GM18498 (cell line): ENCODE data around the gene DNAJB6.

ENCODE experiments used
- ATAC-seq: cut with Tn5 transposase; IDR thresholded peaks from one replicate; pipeline ENCODE4 v1.9.1; 2021; ENCODE audit warnings: mild to moderate bottlenecking, moderate library complexity; ENCODE audit not compliant: unreplicated experiment

The DNAJB6 gene

DNA sequence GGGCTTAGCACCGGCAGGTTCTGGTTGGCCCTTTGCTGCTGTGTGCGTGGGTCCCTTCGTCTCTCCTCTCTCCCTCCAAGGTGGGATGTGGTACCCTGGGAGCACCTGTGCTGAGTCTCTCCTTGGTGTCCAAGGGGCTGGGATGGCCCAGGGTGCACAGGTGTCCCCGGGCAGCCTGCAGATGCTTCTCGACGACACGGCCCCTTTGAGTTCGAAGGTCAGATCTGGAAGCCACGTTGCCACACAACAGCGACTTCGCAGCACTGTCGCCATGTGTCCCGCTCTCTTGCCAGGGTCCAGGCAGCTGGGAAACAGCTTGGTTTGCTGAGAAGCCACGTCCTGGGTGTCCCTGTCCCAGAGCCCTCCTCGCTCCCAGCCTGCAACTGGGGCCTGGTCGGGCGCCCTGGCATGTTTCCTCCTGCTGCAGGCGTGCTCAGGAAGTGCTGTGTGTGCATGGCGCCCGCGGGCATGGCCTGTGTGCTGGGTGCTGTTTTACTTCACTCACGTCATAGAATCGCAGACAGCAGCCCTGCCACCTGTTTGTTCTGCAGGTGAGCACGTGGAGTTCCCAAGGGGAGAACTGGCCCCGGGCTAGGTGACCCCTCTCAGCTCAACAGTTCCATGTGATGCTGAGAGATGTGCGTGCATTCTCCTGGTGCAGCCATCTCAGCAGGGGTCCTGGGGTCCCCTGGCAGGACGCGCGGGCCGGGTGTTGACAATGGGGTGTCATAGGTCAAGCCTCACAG lies 70.9 kb downstream of the DNAJB6 start:
- no peak for ATAC-seq

DNA sequence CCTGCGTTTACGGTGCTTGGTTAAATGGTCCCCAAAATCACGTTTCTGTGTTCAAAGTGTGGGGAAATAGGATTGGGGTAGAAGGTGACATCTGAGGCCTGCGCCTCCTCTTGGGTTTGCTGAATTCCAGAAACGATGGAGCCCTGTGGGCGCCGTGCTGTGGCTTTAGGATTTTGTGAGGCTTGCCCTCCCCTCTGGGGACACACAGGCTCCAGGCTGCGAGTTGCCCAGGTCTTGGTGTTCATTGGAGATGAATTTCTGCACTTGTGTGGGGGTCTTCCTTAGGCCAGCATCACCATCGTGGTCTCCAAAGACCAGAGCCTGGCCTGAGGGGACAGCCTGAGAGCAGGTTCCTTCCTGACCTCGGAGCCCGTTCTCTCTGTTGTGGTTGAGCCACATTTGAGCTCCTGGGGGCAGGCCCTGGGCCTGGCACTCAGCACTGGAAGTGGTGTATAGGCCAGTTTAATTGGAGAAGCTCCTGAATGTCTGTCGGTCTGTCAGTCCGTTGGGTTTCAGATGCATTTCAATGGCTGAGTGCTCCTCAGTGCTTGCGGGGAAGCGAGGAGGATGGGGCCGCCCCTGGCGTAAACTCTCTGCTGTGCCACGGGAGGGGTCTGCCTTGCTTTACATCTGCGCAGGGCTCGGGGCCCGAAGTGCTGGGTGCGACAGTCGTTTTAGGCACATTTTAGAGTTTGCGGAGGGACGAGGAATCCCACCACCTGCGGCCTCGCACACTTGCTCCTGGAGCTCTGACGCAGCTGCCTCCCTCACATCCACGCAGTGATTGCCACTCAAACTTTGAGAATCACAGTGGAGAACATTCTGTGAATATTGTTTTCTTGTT lies 71.7 kb downstream of the DNAJB6 start:
- no peak for ATAC-seq

DNA sequence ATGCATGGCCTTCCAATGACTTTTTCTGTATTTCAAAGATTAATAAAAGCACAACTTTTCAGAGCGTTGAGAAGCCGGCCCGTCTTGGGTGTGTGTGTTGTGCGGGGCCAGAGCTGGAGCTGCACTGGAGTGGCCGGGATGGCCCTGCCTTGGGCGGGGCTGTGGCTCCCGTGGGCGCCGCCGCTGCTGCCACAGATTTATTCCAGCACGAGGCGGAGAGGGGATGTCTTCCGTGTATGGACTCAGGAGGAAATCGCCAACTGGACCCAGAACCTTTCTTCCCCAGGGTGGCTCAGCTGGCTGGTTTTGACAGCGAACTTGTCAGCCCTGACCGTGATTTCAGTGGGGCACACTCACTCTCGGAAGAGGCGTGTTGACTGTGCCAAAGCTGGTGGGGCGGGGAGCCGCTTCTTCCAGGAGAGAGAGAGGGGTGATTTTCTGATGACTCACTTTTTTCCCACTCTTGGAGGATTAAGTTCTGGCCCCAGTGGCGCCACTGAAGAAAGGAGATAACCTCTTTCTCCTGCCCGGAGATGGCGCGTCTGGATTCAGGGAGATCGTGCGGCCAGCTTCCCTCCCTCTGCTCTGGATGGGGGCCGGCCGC lies 72.4 kb downstream of the DNAJB6 start:
- ATAC-seq: no peak

DNA sequence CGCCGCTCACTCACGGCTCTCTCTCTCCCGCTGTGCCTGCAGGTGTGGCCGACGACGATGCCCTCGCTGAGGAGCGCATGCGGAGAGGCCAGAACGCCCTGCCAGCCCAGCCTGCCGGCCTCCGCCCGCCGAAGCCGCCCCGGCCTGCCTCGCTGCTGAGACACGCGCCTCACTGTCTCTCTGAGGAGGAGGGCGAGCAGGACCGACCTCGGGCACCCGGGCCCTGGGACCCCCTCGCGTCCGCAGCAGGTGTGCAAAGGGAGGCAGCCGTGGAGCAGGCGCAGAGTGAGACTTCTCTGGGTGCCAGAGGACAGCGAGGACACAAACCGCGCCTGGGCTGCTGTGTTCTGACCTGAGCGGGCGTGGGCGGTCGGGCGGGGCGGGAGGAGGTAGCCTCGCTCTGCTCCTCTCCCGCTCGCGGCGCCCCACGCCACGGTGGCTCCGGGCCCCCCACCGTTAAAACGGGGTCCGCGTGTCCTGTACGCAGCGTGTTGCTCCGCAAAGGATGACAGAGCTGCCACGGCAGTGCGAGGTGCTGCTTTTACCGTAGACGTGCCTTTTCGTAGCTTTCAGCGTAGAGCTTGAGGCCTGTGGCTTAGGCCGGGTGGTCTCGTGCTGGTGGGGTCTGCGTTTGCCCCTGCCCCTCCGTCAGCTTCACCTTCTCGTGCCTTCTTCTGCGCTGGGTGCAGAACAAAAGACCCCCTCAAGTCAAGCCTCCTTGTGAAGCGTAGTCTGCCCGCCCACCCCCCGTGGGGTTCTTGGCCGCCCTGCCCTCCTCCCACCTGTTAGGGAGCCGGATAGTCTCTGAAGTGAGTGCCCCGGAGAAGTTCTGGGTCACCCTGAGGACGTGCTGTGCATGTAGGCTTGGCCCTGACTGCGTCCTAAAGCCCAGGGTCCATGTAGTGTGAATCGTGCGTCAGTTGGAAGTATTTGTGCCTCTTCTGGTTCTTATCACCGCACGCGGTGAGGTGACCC lies 73.2 kb downstream of the DNAJB6 start:
- no peak for ATAC-seq

DNA sequence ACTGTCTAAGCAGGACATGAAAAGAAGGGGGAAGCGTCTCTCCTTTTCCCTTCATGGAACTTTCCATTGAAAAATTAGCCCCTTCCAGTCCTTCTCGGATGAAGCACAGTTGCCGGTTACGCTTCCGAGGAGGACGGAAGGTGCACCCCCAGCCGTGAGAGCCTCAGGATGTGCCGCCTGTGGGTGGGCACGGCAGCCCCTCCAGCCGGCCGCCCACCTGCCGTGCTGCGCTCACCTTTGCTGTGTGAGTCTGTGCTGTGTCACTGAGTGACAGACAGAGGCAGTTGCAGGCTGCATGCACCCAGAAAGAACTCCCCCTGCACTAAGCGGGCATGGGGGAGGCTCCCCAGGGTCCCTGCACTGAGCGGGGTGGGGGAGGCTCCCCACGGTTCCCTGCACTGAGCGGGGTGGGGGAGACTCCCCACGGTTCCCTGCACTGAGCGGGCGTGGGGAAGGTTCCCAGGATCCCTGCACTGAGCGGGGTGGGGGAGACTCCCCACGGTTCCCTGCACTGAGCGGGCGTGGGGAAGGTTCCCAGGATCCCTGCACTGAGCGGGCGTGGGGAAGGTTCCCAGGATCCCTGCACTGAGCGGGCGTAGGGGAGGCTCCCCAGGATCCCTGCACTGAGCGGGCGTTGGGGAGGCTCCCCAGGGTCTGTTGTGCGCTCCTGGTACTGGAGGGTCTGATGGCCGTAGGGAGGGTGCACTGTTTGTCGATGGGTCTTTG lies 74.2 kb downstream of the DNAJB6 start:
- no peak for ATAC-seq

DNA sequence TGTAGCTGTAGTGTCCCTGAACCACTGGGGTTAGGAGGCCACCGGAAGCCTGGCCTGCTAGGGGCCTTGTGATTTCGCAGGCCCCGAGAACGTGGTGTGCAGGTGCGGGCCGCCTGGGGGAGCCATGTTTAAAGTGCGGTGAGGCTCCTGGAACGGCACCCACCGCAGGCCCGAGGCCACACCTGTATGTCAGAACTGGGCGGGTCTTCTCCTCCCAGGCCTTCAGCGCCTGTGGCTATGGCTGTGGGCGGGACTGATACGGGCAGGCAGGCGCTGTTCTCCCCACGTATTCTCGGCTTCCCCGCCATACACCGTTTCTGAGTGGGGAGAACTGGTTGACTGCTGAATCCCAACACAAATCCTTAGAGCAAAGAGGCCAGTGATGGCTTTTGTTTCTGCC lies 74.8 kb downstream of the DNAJB6 start:
- no peak for ATAC-seq

DNA sequence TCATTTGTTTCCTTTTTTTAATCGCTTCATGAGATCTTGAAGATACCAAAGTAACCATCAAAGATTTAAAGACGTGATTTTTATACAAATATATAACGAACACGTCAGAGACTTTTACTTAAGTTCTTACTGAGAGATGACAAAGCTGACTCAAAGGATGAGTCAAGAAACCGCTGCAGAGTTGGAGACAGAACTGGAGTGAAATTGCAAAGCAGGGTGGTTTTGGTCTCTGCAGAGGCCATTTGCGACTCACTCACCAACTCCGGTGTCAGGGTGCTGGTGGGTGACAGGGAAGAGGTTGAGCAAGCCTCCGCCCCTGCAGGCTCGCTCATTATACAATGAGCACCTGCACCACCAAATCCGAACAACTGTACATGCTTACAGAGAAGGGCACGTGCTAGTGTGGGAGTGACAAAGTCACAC lies 75.2 kb downstream of the DNAJB6 start:
- no peak for ATAC-seq

DNA sequence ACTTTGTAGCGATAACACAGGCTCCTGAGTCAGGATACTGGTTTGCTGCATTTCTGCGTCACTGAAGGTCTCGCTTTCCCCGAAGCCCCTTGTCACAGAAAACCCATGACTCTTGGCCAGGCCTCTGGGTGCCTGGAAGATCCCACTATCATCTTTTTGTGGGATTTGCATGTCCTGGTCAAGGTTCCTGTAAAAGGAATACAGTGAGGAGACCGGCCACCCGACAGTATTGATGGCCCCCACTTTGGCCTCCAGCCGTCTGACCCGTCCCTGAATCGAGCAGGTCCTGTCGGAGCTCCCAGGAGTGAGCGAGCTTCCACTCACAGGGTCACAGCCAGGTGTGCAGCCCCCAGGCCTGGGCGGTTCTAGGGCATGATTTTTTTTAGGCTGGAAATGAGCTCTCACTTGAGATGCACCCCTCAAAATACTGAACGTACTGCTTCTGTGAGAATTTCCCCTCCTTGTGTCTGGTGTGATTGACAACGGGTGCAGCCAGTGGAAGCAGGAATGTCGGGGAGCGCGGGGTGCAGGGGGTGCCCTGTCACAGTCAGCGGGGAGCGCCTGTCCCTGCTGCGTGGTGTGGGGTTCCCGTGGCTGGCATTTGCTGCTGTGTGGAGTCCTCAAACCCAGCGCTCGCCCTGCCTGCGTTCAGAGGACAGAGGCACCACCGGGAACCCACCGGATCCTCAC lies 75.8 kb downstream of the DNAJB6 start:
- ATAC-seq: no peak

DNA sequence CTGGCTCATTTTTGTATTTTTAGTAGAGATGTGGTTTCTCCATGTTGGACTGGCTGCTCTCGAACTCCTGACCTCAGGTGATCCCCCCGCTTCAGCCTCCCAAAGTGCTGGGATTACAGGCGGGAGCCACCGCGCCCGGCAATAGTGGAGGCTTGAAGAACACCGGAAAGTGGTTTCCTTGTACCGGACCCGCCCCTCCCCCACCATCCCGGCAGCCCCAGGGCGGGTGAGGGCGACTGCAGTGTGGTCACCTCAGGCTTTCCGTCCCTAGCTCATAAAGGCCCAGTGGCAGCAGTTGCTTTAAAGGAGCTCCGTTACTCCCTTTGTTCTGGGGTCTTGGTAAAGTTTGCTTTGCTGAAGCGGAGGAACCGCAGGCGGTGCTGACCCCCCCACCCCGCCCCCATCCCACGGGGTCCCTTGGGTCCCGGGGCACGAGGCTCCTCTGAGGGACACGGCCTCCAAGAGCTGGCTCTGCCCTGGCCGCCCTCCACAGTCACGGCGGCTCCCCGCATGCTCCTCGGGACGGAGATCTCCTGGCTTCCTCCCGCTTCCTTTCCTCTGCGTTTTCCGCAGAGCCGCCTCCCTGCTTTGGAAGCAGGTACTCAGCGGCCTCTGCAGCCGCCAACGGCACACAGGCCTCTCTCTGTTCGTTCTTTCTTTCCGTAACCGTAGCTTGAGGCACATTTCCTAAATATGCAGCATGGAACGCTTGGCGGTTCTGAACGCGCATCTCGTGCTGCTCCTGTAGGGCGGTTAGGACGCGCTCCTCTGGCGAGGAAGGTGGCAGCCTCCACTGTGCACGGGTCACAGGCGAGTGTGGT lies 77.3 kb downstream of the DNAJB6 start:
- ATAC-seq: no peak

DNA sequence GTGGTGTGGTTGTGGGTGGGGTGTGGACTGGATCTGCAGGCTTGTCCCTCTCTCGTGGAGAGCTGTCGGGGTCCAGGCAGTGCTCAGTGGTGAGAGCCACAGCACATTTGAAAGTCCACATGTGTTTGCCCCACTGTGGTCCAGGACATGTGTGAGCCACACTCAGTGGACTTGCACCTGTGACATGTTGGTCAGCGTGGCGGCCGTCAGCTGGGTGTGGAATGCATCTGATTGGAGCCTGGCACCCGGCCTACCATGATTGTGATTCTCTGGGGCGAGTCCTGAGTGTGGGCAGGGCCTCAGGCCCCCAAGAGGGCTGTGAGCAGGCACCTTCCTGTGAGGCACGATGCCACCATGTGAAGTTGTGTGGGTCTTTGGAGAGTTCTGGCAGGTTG lies 77.9 kb downstream of the DNAJB6 start:
- no peak for ATAC-seq

DNA sequence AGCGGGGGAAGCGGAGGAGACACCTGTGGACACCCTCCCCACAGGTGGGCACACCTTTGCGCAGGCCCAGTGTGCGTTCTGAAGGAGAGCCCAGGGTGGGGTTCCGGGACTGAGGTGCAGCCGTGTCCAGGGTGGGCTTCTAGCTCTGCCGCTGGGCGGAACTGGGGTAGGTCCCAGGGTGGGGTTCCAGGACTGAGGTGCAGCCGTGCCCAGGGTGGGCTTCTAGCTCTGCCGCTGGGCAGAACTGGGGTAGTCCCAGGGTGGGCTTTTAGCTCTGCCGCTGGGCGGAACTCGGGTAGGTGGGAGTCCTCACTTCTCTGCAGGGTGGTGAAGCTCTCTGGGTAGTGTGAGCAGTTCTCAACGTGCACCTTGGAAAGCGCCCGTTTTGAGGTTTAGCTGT lies 78.7 kb downstream of the DNAJB6 start:
- no peak for ATAC-seq

DNA sequence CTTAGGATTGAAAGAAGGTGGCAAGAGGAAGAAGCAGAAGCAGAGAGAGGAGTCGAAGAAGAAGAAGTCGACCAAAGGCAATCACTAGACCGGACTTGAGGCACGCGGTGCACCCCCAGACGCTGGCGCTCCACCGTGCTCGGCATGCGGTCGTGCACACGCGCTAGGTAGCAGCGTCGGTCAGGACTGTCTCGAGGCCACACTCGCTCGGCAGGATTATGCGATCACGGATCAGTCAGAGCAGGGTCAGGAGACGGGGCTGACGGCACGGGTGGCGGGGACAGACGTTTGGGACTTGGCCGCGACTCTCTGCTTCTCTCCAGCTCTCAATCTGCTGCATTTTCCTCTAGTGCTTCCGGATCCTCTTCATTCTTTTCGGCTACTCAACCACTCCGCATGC lies 79.2 kb downstream of the DNAJB6 start:
- ATAC-seq: no peak

DNA sequence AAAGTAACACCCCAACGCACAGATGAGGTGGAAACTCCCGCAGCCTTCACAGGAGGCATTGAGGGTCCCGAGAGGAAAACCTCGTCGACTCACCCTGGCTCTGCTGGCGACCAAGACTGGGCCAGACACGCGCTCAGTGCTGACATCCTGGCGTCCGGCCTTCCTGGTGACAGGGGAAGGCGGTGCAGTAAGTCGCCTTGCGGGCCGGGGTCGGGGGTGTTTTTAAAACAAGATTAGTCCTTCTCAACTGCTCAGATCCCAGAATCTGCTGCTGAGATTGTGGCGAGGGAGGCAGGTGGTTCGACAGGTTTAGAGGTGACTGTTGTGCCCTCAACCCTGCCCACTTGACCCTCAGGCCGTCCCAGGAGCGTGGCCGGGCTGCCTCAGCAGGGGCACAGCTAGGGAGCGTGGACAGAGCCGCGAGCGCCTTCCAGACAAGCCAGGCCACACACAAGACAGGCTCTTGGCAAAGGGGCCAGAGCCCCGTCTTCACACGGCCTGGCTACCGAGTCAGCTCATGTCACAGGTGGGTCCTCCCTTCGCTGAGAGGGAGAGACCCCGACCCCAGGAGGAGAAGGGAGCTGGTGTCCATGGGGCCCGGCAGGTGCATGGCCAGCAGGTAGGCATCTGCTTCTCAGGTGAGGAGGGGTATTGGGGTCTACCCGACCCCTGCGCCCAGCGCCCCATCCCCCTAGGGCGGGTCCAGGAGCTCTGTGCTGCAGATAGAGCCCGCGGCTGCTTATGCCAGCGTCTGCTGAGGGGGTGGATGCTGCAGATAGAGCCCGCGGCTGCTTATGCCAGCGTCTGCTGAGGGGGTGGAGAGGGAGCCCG lies 81.6 kb downstream of the DNAJB6 start:
- ATAC-seq: no peak

DNA sequence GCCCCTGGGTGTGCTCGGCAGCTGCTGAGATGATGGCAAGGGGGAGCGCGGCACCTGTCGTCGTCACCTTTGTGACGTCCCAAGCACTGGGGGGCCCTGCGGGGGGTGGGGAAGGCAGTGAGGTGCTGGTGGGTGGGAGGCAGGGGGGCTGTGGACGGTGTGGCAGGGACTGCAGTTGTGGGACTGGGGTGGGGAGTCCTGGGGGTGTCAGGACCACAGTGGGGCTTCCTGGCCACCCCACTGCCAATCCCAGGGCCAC lies 82.2 kb downstream of the DNAJB6 start:
- no peak for ATAC-seq

DNA sequence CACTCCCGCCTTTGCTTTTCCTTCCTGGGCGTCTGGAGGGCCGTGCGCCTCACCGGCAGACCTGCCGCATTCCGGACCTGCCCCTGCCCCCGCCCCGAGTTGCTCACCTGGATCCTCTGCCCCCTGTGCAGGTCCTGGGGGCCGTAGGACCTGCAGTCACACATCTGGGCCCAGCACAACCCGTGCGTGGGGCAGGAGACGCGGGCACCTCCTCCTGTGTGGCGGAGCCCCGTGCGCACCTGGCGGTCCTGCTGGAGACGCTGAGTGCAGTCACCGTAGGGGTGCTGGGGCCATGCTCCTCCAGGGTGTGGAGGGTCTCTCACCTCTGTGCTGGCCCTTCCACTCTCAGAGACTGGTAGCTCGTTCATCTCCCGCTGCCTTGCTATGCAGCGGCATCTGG lies 85.5 kb downstream of the DNAJB6 start:
- no peak for ATAC-seq

DNA sequence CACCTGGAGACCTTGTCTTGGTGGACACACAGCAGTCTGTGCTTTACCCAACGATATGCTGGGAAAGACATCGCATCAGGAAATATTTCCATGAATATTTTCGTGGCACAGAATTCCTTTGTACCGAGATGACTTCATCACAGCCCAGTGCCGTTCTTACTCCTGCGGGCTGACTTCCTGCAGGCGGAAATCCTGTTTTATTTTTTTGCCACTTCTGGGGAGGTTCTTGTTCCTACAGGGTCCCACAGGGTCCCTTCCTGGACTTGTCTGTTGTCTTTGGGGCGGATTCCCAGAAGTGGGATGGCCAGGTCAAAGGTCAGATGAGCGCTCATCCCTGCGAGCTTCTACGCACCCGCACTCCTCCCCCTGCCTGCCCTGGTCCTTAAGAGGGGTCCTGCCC lies 86.5 kb downstream of the DNAJB6 start:
- no peak for ATAC-seq

DNA sequence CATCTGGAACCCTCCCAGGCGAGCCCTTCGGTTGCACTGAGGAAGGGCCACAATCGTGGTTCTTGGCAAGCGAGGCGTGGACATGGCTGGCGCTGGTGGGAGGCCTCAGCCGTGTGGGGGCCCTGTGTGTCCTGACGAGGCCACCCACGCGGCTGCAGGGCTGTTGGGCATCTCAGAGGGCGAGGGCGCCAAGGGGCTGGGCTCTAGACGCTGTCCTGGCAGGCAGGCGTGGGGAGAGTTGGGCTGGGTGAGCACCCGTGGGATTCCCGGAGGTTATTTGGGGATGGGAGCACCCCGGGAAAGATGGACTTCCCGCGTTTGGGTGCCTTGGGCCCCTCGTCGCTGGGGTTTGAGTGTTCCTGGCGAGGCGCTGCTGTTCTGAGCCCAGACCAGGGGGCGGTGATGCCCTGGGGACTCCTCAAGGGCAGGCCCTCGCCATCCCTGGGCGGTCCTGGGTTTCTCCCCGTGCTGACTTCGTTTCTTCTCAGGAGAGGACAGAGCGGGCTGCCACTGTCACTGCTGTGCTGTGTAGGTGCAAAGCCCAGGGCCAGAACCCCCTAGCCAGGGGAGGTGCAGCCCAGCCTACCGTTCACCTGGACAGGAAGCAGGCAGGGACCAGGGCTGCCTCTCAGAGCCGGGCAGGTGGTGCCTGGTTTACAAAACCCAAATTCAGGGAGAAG lies 87.2 kb downstream of the DNAJB6 start:
- no peak for ATAC-seq
